CD4-positive, alpha-beta T cell treated with Interleukin-17A for 4 hours (primary cell): ENCODE results near the gene SPTLC3.

ENCODE experiments used
- DNase-seq: peaks from one replicate; pipeline ENCODE4 v3.0.0-alpha.2; 2020; ENCODE audit warnings: mixed read lengths

Gene SPTLC3

GRCh38 chr20:13147071-13147963, 138.5 kb downstream of the SPTLC3 start:
- DNase-seq = no peak

GRCh38 chr20:13147971-13148370, 139.2 kb downstream of the SPTLC3 start:
- no peak for DNase-seq

- DNase-seq = no peak
Measured at GRCh38 chr20:13148402-13148801, 139.6 kb downstream of the SPTLC3 start.

GRCh38 chr20:13148961-13149360, 140.2 kb downstream of the SPTLC3 start:
- DNase-seq = no peak

GRCh38 chr20:13149371-13150105, 140.8 kb downstream of the SPTLC3 start:
- DNase-seq = no peak

GRCh38 chr20:13158369-13158768, 149.6 kb downstream of the SPTLC3 start:
- DNase-seq = no peak

GRCh38 chr20:13159889-13160288, 151.1 kb downstream of the SPTLC3 start:
- DNase-seq = no peak

GRCh38 chr20:13165203-13165602, 156.4 kb downstream of the SPTLC3 start:
- DNase-seq = no peak

- no peak for DNase-seq
Measured at GRCh38 chr20:13166011-13166410, 157.2 kb downstream of the SPTLC3 start.

- DNase-seq = no peak
Measured at GRCh38 chr20:13166437-13166836, 157.7 kb downstream of the SPTLC3 start.

- no peak for DNase-seq
Measured at GRCh38 chr20:13169086-13169485, 160.3 kb downstream of the SPTLC3 start.

GRCh38 chr20:13170771-13171170, 162.0 kb downstream of the SPTLC3 start:
- no peak for DNase-seq

GRCh38 chr20:13173201-13173600, 164.4 kb downstream of the SPTLC3 start:
- DNase-seq = no peak

GRCh38 chr20:13174402-13174801, 165.6 kb downstream of the SPTLC3 start:
- no peak for DNase-seq

GRCh38 chr20:13180986-13181889, 172.5 kb downstream of the SPTLC3 start:
- no peak for DNase-seq

- DNase-seq = no peak
Measured at GRCh38 chr20:13183005-13183404, 174.2 kb downstream of the SPTLC3 start.

- no peak for DNase-seq
Measured at GRCh38 chr20:13186043-13186774, 177.4 kb downstream of the SPTLC3 start.

- no peak for DNase-seq
Measured at GRCh38 chr20:13187899-13188298, 179.1 kb downstream of the SPTLC3 start.

- DNase-seq = no peak
Measured at GRCh38 chr20:13199279-13199678, 190.5 kb downstream of the SPTLC3 start.

GRCh38 chr20:13200767-13201500, 192.2 kb downstream of the SPTLC3 start:
- DNase-seq = no peak

- no peak for DNase-seq
Measured at GRCh38 chr20:13202565-13202964, 193.8 kb downstream of the SPTLC3 start.

GRCh38 chr20:13205425-13205824, 196.7 kb downstream of the SPTLC3 start:
- DNase-seq = no peak
